Measurements from ENCODE around the gene CFAP20. TPM values are rescaled to one million over a fixed set of nuclear protein-coding genes. Genes with fewer than 3 reads are reported as not detected.

The CFAP20 gene
- total and polyA plus RNA-seq, 2 of the 13 experiments (the other 11 are each of a cell fraction or from before 2014, with no cell fraction given): 73.1 to 87.4 TPM

GRCh38 chr16:58127033-58127556, 2.1 kb downstream of the CFAP20 start (continued):
- TF ChIP-seq NFE2 (CRISPR knock-in tag; IDR thresholded peaks at IDR 0.05) (no peak), SIN3B (IDR thresholded peaks at IDR 0.05; ENCODE audit: low read length) (peak; percentile 47; the same call in 1 of the 2 replicates), ZNF496 (CRISPR knock-in tag; IDR thresholded peaks at IDR 0.05; ENCODE audit: insufficient replicate concordance) (no peak), SATB2 (CRISPR knock-in tag; IDR thresholded peaks at IDR 0.05) (no peak), SKIL (CRISPR knock-in tag; IDR thresholded peaks at IDR 0.05; ENCODE audit: borderline replicate concordance) (no peak), ZUFSP (CRISPR knock-in tag; IDR thresholded peaks at IDR 0.05; ENCODE audit: borderline replicate concordance) (no peak), MTF1 (CRISPR knock-in tag; IDR thresholded peaks at IDR 0.05) (no peak), HNRNPLL (IDR thresholded peaks at IDR 0.05; ENCODE audit: low read depth, low read length, poor library complexity, severe bottlenecking) (no peak), SOX5 (CRISPR knock-in tag; IDR thresholded peaks at IDR 0.05; ENCODE audit: borderline replicate concordance) (no peak), REXO4 (CRISPR knock-in tag; IDR thresholded peaks at IDR 0.05; ENCODE audit: borderline replicate concordance) (no peak), RAD21 (CRISPR knock-in tag; IDR thresholded peaks at IDR 0.05) (no peak), ELF4 (CRISPR knock-in tag; IDR thresholded peaks at IDR 0.05; ENCODE audit: borderline replicate concordance) (no peak), RBFOX2 (IDR thresholded peaks at IDR 0.05; ENCODE audit: low read depth, low read length) (no peak), AKAP8 (CRISPR knock-in tag; IDR thresholded peaks at IDR 0.05) (no peak), ZNF572 (CRISPR knock-in tag; IDR thresholded peaks at IDR 0.05) (no peak), ZNF672 (CRISPR knock-in tag; IDR thresholded peaks at IDR 0.05) (no peak), PRPF4 (IDR thresholded peaks at IDR 0.05; ENCODE audit: low read depth, low read length, poor library complexity, severe bottlenecking) (no peak), YEATS4 (CRISPR knock-in tag; IDR thresholded peaks at IDR 0.05; ENCODE audit: borderline replicate concordance) (no peak), SIN3A (IDR thresholded peaks at IDR 0.05; ENCODE audit: borderline replicate concordance, low read depth, low read length) (peak; percentile 86), CTCF (CRISPR knock-in tag; IDR thresholded peaks at IDR 0.05) (peak; percentile 56), ZNF891 (CRISPR knock-in tag; IDR thresholded peaks at IDR 0.05) (no peak), NFE2L2 (IDR thresholded peaks at IDR 0.05; ENCODE audit: low read length) (no peak), ZNF776 (CRISPR knock-in tag; IDR thresholded peaks at IDR 0.05) (no peak)

All from HepG2 (cell line).